ENCODE results near the gene DUSP16. TPM values are rescaled to one million over a fixed set of nuclear protein-coding genes. Genes with fewer than 3 reads are reported as not detected.

Gene DUSP16
- total RNA-seq, 4 donors from 2014 or later = 7.5 to 21.4 (median 14.6) TPM

DNA sequence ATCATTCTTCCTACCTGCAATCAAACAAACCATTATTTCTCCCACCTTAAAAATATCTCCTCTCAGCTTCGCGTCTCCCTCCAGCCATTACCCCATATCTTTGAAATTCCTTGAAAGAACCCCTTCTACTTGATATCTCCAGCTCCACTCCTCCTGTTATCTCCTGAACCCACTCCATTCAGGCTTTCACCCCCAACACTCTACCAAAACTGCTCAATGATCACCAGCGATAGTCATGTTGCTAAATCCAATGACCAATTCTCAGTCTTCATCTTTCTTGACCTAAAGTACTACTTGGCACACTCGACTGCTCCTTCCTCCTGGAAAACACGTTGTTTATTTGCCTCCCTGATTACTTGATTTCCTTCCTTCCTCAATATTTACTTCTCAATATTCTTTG lies 70.1 kb downstream of the DUSP16 start:
- TF ChIP-seq, protein P1, sequence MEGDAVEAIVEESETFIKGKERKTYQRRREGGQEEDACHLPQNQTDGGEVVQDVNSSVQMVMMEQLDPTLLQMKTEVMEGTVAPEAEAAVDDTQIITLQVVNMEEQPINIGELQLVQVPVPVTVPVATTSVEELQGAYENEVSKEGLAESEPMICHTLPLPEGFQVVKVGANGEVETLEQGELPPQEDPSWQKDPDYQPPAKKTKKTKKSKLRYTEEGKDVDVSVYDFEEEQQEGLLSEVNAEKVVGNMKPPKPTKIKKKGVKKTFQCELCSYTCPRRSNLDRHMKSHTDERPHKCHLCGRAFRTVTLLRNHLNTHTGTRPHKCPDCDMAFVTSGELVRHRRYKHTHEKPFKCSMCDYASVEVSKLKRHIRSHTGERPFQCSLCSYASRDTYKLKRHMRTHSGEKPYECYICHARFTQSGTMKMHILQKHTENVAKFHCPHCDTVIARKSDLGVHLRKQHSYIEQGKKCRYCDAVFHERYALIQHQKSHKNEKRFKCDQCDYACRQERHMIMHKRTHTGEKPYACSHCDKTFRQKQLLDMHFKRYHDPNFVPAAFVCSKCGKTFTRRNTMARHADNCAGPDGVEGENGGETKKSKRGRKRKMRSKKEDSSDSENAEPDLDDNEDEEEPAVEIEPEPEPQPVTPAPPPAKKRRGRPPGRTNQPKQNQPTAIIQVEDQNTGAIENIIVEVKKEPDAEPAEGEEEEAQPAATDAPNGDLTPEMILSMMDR (IDR thresholded peaks at IDR 0.05; ENCODE audit: low read depth) = no peak

DNA sequence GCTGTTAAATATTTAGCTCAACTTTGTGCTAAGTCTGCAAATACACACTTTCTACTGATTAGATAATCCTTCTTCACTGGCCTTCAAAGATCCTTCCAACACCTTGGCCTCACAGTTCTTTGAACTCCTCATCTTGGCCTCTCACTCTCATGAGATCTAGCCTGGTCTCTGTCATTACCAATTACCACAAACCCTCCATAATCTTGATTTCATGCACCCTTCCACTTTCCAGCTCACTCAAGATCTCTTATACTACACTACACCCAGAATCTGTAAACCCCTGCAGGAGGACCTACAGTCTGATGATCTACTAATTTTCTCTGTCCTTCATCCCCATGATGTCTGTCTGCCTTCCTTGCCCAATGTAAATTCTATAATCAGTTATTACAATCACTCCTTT lies 71.1 kb downstream of the DUSP16 start:
- TF ChIP-seq, protein P1 (IDR thresholded peaks at IDR 0.05; ENCODE audit: low read depth) = no peak

DNA sequence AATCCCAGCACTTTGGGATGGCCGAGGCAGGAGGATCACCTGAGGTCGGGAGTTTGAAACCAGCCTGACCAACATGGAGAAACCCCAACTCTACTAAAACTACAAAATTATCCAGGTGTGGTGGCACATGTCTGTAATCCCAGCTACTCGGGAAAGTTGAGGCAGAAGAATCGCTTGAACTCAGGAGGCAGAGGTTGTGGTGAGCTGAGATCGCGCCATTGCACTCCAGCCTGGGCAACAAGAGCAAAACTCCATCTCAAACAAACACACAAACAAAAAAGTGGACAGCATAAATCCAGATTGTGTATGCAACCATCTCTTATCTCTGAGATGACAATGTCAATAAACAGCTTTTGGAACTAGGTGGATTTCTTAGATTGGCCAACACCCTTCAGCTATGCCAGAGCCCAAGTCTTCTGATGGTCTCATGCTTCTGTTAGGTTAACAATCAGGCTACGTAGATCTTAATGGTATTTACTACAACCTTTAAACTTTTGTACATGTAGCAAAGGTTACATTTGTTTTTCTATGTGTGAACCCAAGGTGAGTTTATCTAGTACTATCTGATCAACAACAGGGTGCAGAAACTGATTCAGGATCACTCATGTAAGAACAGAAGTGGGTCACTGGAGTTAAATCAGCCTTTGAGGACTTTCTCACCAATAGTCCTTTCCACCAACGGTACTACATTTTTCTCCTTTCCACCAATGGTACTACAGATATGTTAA lies 73.7 kb downstream of the DUSP16 start:
- TF ChIP-seq, protein P1 (IDR thresholded peaks at IDR 0.05; ENCODE audit: low read depth) = no peak

DNA sequence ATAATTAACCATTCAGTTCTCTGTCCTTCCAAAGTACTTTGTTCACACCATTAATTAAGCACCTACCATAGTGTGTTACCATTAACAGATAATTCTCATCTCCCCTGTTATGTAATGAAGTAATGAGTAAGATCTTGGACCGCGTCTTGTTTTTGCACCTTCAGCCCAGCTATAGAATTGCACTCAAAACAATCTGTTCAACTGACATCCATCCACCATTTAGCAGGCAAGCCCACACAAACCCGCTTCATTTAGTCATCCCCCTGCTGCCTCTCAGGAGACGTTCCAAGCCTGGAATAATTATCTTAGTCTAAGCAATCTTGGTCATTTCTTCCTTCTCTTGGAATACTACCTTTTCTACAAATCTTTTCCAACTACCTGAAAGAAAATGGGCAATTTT lies 74.4 kb downstream of the DUSP16 start:
- TF ChIP-seq, protein P1 (IDR thresholded peaks at IDR 0.05; ENCODE audit: low read depth) = no peak

DNA sequence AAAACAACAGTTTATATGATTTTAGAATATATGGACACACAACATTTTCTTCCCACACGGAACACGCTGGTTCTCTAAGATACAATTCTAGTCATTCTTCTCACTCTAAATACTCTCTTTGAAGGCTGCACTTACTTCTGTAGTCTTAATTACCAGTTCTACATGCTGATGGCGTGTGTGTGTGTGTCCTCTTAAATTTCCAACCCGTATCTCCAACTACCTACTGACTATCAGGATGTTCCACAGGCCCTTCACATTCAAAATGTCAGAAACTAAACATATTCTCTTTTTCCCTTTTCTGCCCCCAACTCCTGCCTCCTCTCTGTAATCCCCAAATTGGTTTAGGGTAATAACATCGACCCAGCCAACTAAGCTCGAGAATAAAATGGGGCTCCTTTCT lies 75.2 kb downstream of the DUSP16 start:
- TF ChIP-seq, protein P1 (IDR thresholded peaks at IDR 0.05; ENCODE audit: low read depth) = no peak

DNA sequence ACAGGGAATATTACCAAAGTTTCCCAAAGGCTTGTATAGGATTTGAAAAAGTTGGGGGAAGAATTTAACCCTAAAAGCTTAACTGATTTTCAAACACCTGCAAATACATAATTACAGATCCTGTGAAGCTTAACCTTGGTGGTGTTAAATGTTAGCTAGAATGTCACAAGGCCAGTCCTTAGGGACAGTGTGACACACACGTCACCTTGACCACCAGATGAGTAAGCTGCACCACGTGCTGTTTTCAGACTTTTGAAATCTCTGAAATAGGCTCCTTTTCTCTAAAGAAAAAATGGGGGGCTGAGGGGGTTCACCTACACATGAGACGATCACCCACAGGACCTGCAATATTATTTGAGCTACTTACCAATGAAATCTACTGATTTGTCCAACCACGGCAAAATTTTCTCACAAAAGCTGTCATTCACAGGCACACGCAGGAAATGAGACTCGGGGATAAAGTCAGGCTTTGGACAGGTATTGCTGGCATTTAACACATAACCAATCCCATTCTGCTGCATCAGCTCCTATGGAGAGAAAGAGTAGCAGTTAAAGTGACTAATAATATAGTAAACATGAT lies 75.9 kb downstream of the DUSP16 start:
- TF ChIP-seq, protein P1 (IDR thresholded peaks at IDR 0.05; ENCODE audit: low read depth) = no peak

DNA sequence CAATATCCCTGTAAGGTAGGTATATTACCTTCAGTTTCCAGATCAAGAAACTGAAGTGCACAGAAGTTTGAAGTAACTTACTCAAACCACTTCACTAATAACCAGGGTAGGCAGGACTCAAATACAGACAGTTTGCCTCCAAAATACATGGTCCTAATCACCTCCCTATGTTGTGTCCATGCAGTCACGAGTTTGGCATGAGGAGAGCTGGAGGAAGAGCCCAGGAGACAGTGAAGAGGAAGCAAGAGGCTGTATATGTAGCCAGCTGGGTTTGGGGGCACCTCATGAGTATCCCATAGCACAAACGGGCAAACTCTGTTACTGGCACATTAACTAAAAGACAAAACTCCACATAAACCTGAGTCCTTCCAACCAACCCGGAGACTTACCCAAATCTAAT lies 79.2 kb downstream of the DUSP16 start:
- TF ChIP-seq, protein P1 (IDR thresholded peaks at IDR 0.05; ENCODE audit: low read depth) = no peak
